GM12878 (cell line): ENCODE results near the gene C1QTNF8. TPM values are rescaled to one million over a fixed set of nuclear protein-coding genes. Genes with fewer than 3 reads are reported as not detected.

Experiments
- ATAC-seq: fragments of 200-7000 bp; cut with Tn5 transposase; 3 replicates; pipeline ENCODE4 v1.9.1; 2020; ENCODE audit warnings: mild to moderate bottlenecking, moderate library complexity
- BruUV-seq: library from RNA; stranded (reverse); fragments of 400-500 nt; replicated peaks from 2 replicates; lab custom pipeline; 2021; lab: Mats Ljungman, UMichigan
- CTCF ChIA-PET: fragments of 300-600 bp; sonication (Branson Sonifier 250); formaldehyde crosslinking; extraction: SDS; loops from one replicate; lab custom pipeline; 2021; ENCODE audit warnings: inconsistent platforms; lab: Yijun Ruan, JAX
- POLR2A ChIA-PET: fragments of 350-600 bp; formaldehyde crosslinking; extraction: SDS; loops from one replicate; lab custom pipeline; 2021; ENCODE audit warnings: inconsistent platforms; lab: Charles Lee
- RAD21 ChIA-PET: fragments of 300-600 bp; sonication (Branson Sonifier 250); formaldehyde crosslinking; loops from one replicate; lab custom pipeline; 2023; ENCODE audit warnings: antibody characterized with exemption; ENCODE audit not compliant: unreplicated experiment; lab: Charles Lee
- SMC1A ChIA-PET: fragments of 300-600 bp; sonication (Branson Sonifier 250); formaldehyde crosslinking; loops from one replicate; lab custom pipeline; 2023; ENCODE audit not compliant: unreplicated experiment, uncharacterized antibody; lab: Charles Lee
- DNase-seq: peaks from one replicate; pipeline ENCODE4 v3.0.0-alpha.2; 2011; ENCODE audit warnings: low read depth, low spot score
- FAIRE-seq: peaks from 3 replicates; lab custom pipeline; 2011; peaks lifted over from hg19 to GRCh38; lab: Jason Lieb, UNC
- H2AFZ ChIP-seq: 2 replicates; pipeline ENCODE4 v1.6.0; 2011; ENCODE audit warnings: low read depth, low read length, control low read depth; ENCODE audit not compliant: control insufficient read depth
- H3K27ac ChIP-seq: 2 replicates; pipeline ENCODE4 v1.5.1; 2011; ENCODE audit warnings: control low read depth; ENCODE audit not compliant: control insufficient read depth, insufficient read depth
- H3K27me3 ChIP-seq, 2 experiments: replicated peaks in 1 of 2; 2 replicates each; pipeline versions ENCODE4 v1.6.0 to v1.6.1; 2011; ENCODE audit warnings: low read length in 1 of 2; ENCODE audit not compliant: control insufficient read depth in 2 of 2, insufficient read depth in 2 of 2
- H3K36me3 ChIP-seq, 2 experiments: 2 replicates each; pipeline ENCODE4 v1.5.1; 2011; ENCODE audit warnings: low read length in 1 of 2; ENCODE audit not compliant: control insufficient read depth in 2 of 2, insufficient read depth in 2 of 2
- H3K4me1 ChIP-seq: 2 replicates; pipeline ENCODE4 v1.6.1; 2011; ENCODE audit warnings: mild to moderate bottlenecking, low read length, moderate library complexity, mixed read lengths; ENCODE audit not compliant: control insufficient read depth, insufficient read depth
- H3K4me2 ChIP-seq: 2 replicates; pipeline ENCODE4 v1.6.0; 2011; ENCODE audit warnings: control low read depth; ENCODE audit not compliant: control insufficient read depth, insufficient read depth
- H3K4me3 ChIP-seq: fragments of 200-600 bp; sonication (generic); 2 replicates; pipeline ENCODE4 v1.5.1; 2016
- H3K79me2 ChIP-seq: 2 replicates; pipeline ENCODE4 v1.6.0; 2011; ENCODE audit warnings: low read length; ENCODE audit not compliant: control insufficient read depth, insufficient read depth
- H3K9ac ChIP-seq: 2 replicates; pipeline ENCODE4 v1.8.0; 2011; ENCODE audit warnings: low read length, control low read depth, mixed read lengths; ENCODE audit not compliant: control insufficient read depth, insufficient read depth
- H3K9me3 ChIP-seq: replicated peaks from 3 replicates; pipeline ENCODE4 v1.5.1; 2011; ENCODE audit warnings: mild to moderate bottlenecking, low read length; ENCODE audit not compliant: control insufficient read depth, insufficient read depth
- H4K20me1 ChIP-seq: 2 replicates; pipeline ENCODE4 v1.6.0; 2011; ENCODE audit not compliant: control insufficient read depth, insufficient read depth
- ATF3 ChIP-seq: IDR thresholded peaks from 2 replicates; pipeline ENCODE4 v1.6.1; 2011; ENCODE audit warnings: low read depth, mild to moderate bottlenecking, low read length, moderate library complexity, borderline replicate concordance; ENCODE audit errors: extremely low read depth
- BCL3 ChIP-seq: IDR thresholded peaks from 2 replicates; pipeline ENCODE4 v1.6.1; 2011; ENCODE audit warnings: borderline replicate concordance, low read depth, mild to moderate bottlenecking, moderate library complexity, low read length; ENCODE audit not compliant: insufficient read depth, poor library complexity, severe bottlenecking
- BMI1 ChIP-seq: fragments of 450-650 bp; IDR thresholded peaks from 2 replicates; pipeline ENCODE4 v1.6.1; 2016; ENCODE audit warnings: mild to moderate bottlenecking, moderate library complexity, borderline replicate concordance
- CREB1 ChIP-seq: IDR thresholded peaks from 2 replicates; pipeline ENCODE4 v1.6.1; 2012; ENCODE audit warnings: low read depth, mild to moderate bottlenecking, inconsistent platforms
- KAT2A ChIP-seq: conservative IDR thresholded peaks from 2 replicates; pipeline ENCODE4 v1.6.1; 2011; ENCODE audit warnings: low read depth, low read length; ENCODE audit not compliant: control insufficient read depth
- MYC ChIP-seq: IDR thresholded peaks from 2 replicates; pipeline ENCODE4 v1.6.1; 2011; ENCODE audit warnings: mild to moderate bottlenecking, low read length, moderate library complexity, inconsistent platforms; ENCODE audit not compliant: insufficient read depth, insufficient replicate concordance, insufficient read length, severe bottlenecking
- PML ChIP-seq: IDR thresholded peaks from 2 replicates; pipeline ENCODE4 v1.6.1; 2012; ENCODE audit warnings: low read length, inconsistent platforms
- SUZ12 ChIP-seq: fragments of 200-600 bp; sonication (generic); IDR thresholded peaks from one replicate; pipeline ENCODE4 v1.6.1; 2018; ENCODE audit warnings: antibody characterized with exemption, mild to moderate bottlenecking; ENCODE audit not compliant: unreplicated experiment
- WGBS: methylation state at CpG from one replicate; pipeline ENCODE4 v1.1.6; 2016; ENCODE audit warnings: low lambda C conversion rate; ENCODE audit not compliant: insufficient replicate concordance, insufficient coverage; ENCODE audit errors: missing lambda C conversion rate; 5-methylcytosine and 5-hydroxymethylcytosine counted together
- in situ Hi-C: fragments of 300-500 bp; cut with MboI; formaldehyde crosslinking; loops from 9 replicates; pipeline ENCODE4 v1.14.3; 2018; ENCODE audit warnings: mixed read lengths
- intact Hi-C: fragments of 100-400 bp; cut with micrococcal nuclease; formaldehyde crosslinking; loops from one replicate; pipeline ENCODE4 v1.14.2; 2022; ENCODE audit not compliant: unreplicated experiment
- polyA plus RNA-seq, 11 experiments: library from polyadenylated mRNA; depleted of rRNA in 4 of 11; unstranded in 6 of 11; stranded (reverse) in 5 of 11; fragments of >200 nt; fragmentation: Nextera tagmentation in 4 of 11; fragmentation: Illumina TruSeq in 1 of 11; extraction: Ambion mirVana in 4 of 11; extraction: Trizol in 1 of 11; gene quantifications; 1 replicate in 1 of 11; 2 replicates in 10 of 11; pipeline versions ENCODE4 v1.2.1 to v1.2.3, GENCODE V29; 2011 to 2016; ENCODE audit warnings: inconsistent platforms in 2 of 11, missing spikeins in 2 of 11, low read depth in 1 of 11
- total RNA-seq, 4 experiments: library from RNA; depleted of rRNA in 3 of 4; stranded (reverse); fragments of >200 nt in 3 of 4; fragmentation: Illumina TruSeq in 1 of 4; extraction: Trizol in 1 of 4; gene quantifications; 2 replicates each; pipeline versions ENCODE4 v1.2.1 to v1.2.3, GENCODE V29; 2013 to 2021
- TF ChIP-seq, protein P1 (sequence below): fragments of 450-650 bp; formaldehyde crosslinking; IDR thresholded peaks from 2 replicates; pipeline ENCODE4 v1.4.0; 2020; ENCODE audit warnings: mild to moderate bottlenecking, moderate library complexity

Gene C1QTNF8
- total and polyA plus RNA-seq, 10 of the 15 experiments (the other 5 are each of a cell fraction or from before 2014, with no cell fraction given): not detected

DNA sequence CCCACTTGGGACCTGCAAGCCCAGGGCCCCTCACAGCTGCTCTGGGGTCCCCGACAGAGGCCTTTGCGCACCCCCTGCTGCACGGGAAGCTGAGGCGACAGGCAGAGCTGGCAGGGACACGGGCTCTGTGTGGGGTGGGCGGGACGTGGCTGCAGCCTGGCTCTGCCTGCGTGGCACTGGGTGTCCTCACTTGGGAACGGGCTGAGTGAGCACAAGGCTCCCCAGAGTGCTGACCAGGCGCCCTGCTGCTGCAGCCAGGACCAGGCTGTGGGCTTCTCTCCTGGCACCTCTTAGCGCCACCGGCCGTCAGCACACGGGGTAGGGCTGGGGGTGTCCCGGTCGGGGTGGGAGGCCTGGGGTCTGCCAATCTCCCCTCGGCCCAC, 6.6 kb downstream of the C1QTNF8 start:
- no peak overlapping the region for H2AFZ ChIP-seq
- BruUV-seq: no TSS peak
- DNase-seq: no peak
- SMC1A ChIA-PET: no interaction called here
- no peak for FAIRE-seq
- POLR2A ChIA-PET: interaction anchor here (0.7 kb wide), 1 partner anchor 61 kb away, joined by 5 read pairs; no protein-coding TSS in a partner anchor
- H3K27me3 ChIP-seq: no peaks in the 10 kb centered on the region
- no peaks in the 10 kb centered on the region for H4K20me1 ChIP-seq
- H3K4me3 ChIP-seq: no peak overlapping the region
- RAD21 ChIA-PET: no interaction called here
- no peak overlapping the region for H3K9ac ChIP-seq
- intact Hi-C loops: no loop called here
- H3K4me2 ChIP-seq: no peak overlapping the region
- TF ChIP-seq KAT2A (no peak), SUZ12 (no peak)
- H3K4me1 ChIP-seq: no peaks in the 10 kb centered on the region
- no peaks in the 10 kb centered on the region for H3K79me2 ChIP-seq
- CTCF ChIA-PET: no interaction called here
- WGBS: 48% methylated on average over 12 of the region's 17 CpGs
- in situ Hi-C loops: no loop called here
- no peak overlapping the region for H3K27ac ChIP-seq
- no peak for ATAC-seq
- H3K36me3 ChIP-seq: no peaks in the 10 kb centered on the region
- H3K9me3 ChIP-seq: peaks cover 4% of the 10 kb centered on the region; the same call in 1 of the 3 replicates

GRCh38 chr16:1088295-1089170, 7.5 kb downstream of the C1QTNF8 start:
- POLR2A ChIA-PET: no interaction called here
- TF ChIP-seq PML (no peak), MYC (no peak), ATF3 (no peak), BCL3 (no peak), BMI1 (no peak), CREB1 (no peak)
- TF ChIP-seq, protein P1, sequence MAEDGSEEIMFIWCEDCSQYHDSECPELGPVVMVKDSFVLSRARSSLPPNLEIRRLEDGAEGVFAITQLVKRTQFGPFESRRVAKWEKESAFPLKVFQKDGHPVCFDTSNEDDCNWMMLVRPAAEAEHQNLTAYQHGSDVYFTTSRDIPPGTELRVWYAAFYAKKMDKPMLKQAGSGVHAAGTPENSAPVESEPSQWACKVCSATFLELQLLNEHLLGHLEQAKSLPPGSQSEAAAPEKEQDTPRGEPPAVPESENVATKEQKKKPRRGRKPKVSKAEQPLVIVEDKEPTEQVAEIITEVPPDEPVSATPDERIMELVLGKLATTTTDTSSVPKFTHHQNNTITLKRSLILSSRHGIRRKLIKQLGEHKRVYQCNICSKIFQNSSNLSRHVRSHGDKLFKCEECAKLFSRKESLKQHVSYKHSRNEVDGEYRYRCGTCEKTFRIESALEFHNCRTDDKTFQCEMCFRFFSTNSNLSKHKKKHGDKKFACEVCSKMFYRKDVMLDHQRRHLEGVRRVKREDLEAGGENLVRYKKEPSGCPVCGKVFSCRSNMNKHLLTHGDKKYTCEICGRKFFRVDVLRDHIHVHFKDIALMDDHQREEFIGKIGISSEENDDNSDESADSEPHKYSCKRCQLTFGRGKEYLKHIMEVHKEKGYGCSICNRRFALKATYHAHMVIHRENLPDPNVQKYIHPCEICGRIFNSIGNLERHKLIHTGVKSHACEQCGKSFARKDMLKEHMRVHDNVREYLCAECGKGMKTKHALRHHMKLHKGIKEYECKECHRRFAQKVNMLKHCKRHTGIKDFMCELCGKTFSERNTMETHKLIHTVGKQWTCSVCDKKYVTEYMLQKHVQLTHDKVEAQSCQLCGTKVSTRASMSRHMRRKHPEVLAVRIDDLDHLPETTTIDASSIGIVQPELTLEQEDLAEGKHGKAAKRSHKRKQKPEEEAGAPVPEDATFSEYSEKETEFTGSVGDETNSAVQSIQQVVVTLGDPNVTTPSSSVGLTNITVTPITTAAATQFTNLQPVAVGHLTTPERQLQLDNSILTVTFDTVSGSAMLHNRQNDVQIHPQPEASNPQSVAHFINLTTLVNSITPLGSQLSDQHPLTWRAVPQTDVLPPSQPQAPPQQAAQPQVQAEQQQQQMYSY (CRISPR knock-in tag): no peak

More at GRCh38 chr16:1088295-1089170, 7.5 kb downstream of the C1QTNF8 start:
- ATAC-seq: no peak
- no peak overlapping the region for H3K4me2 ChIP-seq
- ChIA-PET CTCF (no interaction called here), RAD21 (no interaction called here), SMC1A (no interaction called here)
- no peak overlapping the region for H3K27ac ChIP-seq
- H3K36me3 ChIP-seq: no peaks in the 10 kb centered on the region
- H3K79me2 ChIP-seq: no peaks in the 10 kb centered on the region
- FAIRE-seq: no peak
- DNase-seq: no peak
- no peaks in the 10 kb centered on the region for H3K4me1 ChIP-seq
- intact Hi-C loops: no loop called here
- no peak overlapping the region for H3K4me3 ChIP-seq
- BruUV-seq: no TSS peak
- peaks cover 4% of the 10 kb centered on the region; the same call in 1 of the 3 replicates for H3K9me3 ChIP-seq
- WGBS: 70% methylated on average over 40 of the region's 40 CpGs
- H2AFZ ChIP-seq: no peak overlapping the region
- H3K27me3 ChIP-seq: no peaks in the 10 kb centered on the region
- in situ Hi-C loops: no loop called here
- H4K20me1 ChIP-seq: no peaks in the 10 kb centered on the region
- no peak overlapping the region for H3K9ac ChIP-seq
